NB4 (cell line): Measurements from ENCODE around the gene CDH8.

Source experiments
- CTCF ChIP-seq: IDR thresholded peaks from one replicate; pipeline ENCODE4 v1.5.1; 2012; ENCODE audit warnings: low read depth, low read length
- MAX ChIP-seq: IDR thresholded peaks from 2 replicates; pipeline ENCODE4 v1.6.1; 2011; ENCODE audit warnings: low read depth, low read length
- MYC ChIP-seq: IDR thresholded peaks from 2 replicates; pipeline ENCODE4 v1.6.1; 2011; ENCODE audit warnings: low read depth, low read length
- POLR2A ChIP-seq: IDR thresholded peaks from 2 replicates; pipeline ENCODE4 v1.6.1; 2011; ENCODE audit warnings: mild to moderate bottlenecking; ENCODE audit not compliant: insufficient read length; ENCODE audit errors: extremely low read depth

DNA sequence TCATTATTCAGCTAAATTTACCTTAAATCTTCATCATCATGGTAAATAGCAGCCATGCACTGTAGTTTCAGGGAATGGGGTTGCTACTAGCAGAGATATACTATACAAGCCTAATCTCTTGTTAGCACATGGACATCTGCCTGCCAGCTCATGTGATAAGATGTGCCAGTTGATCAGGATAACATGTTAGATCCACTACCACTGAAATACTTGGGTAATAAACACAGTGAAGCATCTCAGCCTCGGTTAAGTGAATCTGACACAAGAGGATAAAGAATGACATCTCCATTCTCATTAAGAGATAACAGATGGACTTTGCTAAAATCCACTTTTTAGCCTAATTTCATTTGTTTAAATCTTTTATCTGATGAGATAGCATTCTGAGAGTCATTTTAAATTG is 256.1 kb downstream of the CDH8 start:
- TF ChIP-seq POLR2A (no peak), CTCF (no peak), MAX (no peak), MYC (no peak)
